CD14-positive monocyte (primary cell): ENCODE results near the gene RTRAF. TPM values are rescaled to one million over a fixed set of nuclear protein-coding genes. Genes with fewer than 3 reads are reported as not detected.

Source experiments
- DNase-seq, 3 donors: peaks; one replicate each; pipeline ENCODE4 v3.0.0-alpha.2; 2011 to 2022
- H2AFZ ChIP-seq: 2 replicates; pipeline ENCODE4 v1.6.0; 2012; ENCODE audit warnings: mild to moderate bottlenecking, low read depth, low read length, inconsistent platforms; ENCODE audit not compliant: insufficient read depth, poor library complexity, severe bottlenecking
- H3K27ac ChIP-seq, 2 donors: 1 replicate in 1 of 2; 2 replicates in 1 of 2; pipeline ENCODE4 v1.5.1; 2012 to 2013; ENCODE audit warnings: low read length in 2 of 2, control low read depth in 1 of 2, inconsistent platforms in 1 of 2, low read depth in 1 of 2, mild to moderate bottlenecking in 1 of 2
- H3K27me3 ChIP-seq, 2 donors: one replicate each; pipeline versions ENCODE4 v1.6.0 to v1.6.1; 2011 to 2013; ENCODE audit warnings: low read length in 2 of 2; ENCODE audit not compliant: control insufficient read depth in 2 of 2, insufficient read depth in 2 of 2
- H3K36me3 ChIP-seq, 2 donors: replicated peaks in 1 of 2; 1 replicate in 1 of 2; 2 replicates in 1 of 2; pipeline versions ENCODE4 v1.5.1 to v1.6.1; 2012 to 2013; ENCODE audit warnings: low read length in 2 of 2, control low read depth in 1 of 2, inconsistent platforms in 1 of 2, mild to moderate bottlenecking in 1 of 2; ENCODE audit not compliant: insufficient read depth in 2 of 2, control insufficient read depth in 1 of 2
- H3K4me1 ChIP-seq, 2 donors: 1 replicate in 1 of 2; 2 replicates in 1 of 2; pipeline versions ENCODE4 v1.5.1 to v1.6.1; 2012 to 2013; ENCODE audit warnings: low read length in 2 of 2, control low read depth in 1 of 2, inconsistent platforms in 1 of 2, mild to moderate bottlenecking in 1 of 2, moderate library complexity in 1 of 2; ENCODE audit not compliant: insufficient read depth in 2 of 2, control insufficient read depth in 1 of 2
- H3K4me2 ChIP-seq: replicated peaks from 2 replicates; pipeline ENCODE3; 2012; ENCODE audit warnings: low read length, moderate library complexity, mild to moderate bottlenecking; ENCODE audit not compliant: poor library complexity, severe bottlenecking; ENCODE audit errors: extremely low read depth
- H3K4me3 ChIP-seq, 3 experiments: fragments of 200-600 bp in 1 of 3; sonication (generic) in 1 of 3; replicated peaks in 1 of 3; 1 replicate in 2 of 3; 2 replicates in 1 of 3; pipeline ENCODE4 v1.5.1; 2011 to 2013; ENCODE audit warnings: low read length in 3 of 3, mild to moderate bottlenecking in 3 of 3, control low read depth in 2 of 3, low read depth in 2 of 3, inconsistent platforms in 1 of 3, moderate library complexity in 1 of 3
- H3K79me2 ChIP-seq: 2 replicates; pipeline ENCODE4 v1.6.0; 2012; ENCODE audit warnings: mild to moderate bottlenecking, control low read depth, inconsistent platforms, low read length, moderate library complexity; ENCODE audit not compliant: insufficient read depth
- H3K9ac ChIP-seq: 2 replicates; pipeline ENCODE4 v1.6.0; 2017; ENCODE audit warnings: low read length, mild to moderate bottlenecking; ENCODE audit not compliant: insufficient read depth, poor library complexity, severe bottlenecking
- H3K9me3 ChIP-seq, 2 donors: replicated peaks in 1 of 2; 1 replicate in 1 of 2; 2 replicates in 1 of 2; pipeline versions ENCODE4 v1.5.1 to v1.6.1; 2012 to 2013; ENCODE audit warnings: low read length in 2 of 2, control low read depth in 1 of 2; ENCODE audit not compliant: control insufficient read depth in 1 of 2, insufficient read depth in 1 of 2
- H4K20me1 ChIP-seq: 2 replicates; pipeline ENCODE4 v1.6.0; 2012; ENCODE audit warnings: mild to moderate bottlenecking, low read length, control low read depth, moderate library complexity; ENCODE audit not compliant: insufficient read depth
- H3K27ac Mint-ChIP-seq, 7 donors: one replicate each; pipeline ENCODE4 v1.8.0; 2020; ENCODE audit warnings: mild to moderate bottlenecking in 7 of 7, mixed read lengths in 7 of 7, moderate library complexity in 6 of 7, inconsistent platforms in 2 of 7
- H3K27me3 Mint-ChIP-seq, 3 donors: one replicate each; pipeline ENCODE4 v1.8.0; 2021 to 2022; ENCODE audit warnings: low read depth in 3 of 3, mild to moderate bottlenecking in 3 of 3, mixed read lengths in 3 of 3, moderate library complexity in 3 of 3, inconsistent platforms in 1 of 3
- H3K36me3 Mint-ChIP-seq, 2 donors: one replicate each; pipeline ENCODE4 v1.8.0; 2020; ENCODE audit warnings: mixed read lengths in 2 of 2, inconsistent platforms in 1 of 2, mild to moderate bottlenecking in 1 of 2
- H3K4me1 Mint-ChIP-seq: one replicate; pipeline ENCODE4 v1.8.0; 2020; ENCODE audit warnings: mild to moderate bottlenecking, mixed read lengths
- H3K4me3 Mint-ChIP-seq, 2 donors: one replicate each; pipeline ENCODE4 v1.8.0; 2020; ENCODE audit warnings: mild to moderate bottlenecking in 2 of 2, mixed read lengths in 2 of 2, moderate library complexity in 1 of 2
- H3K9me3 Mint-ChIP-seq, 7 donors: one replicate each; pipeline ENCODE4 v1.8.0; 2020 to 2022; ENCODE audit warnings: mixed read lengths in 7 of 7, mild to moderate bottlenecking in 6 of 7, moderate library complexity in 6 of 7, inconsistent platforms in 2 of 7
- WGBS: methylation state at CpG from one replicate; pipeline ENCODE4 v1.1.5; 2013; ENCODE audit warnings: missing lambda C conversion rate; ENCODE audit not compliant: insufficient coverage; 5-methylcytosine and 5-hydroxymethylcytosine counted together
- intact Hi-C, 2 donors: fragments of 100-400 bp; cut with micrococcal nuclease; formaldehyde crosslinking; loops; one replicate each; pipeline versions ENCODE4 v1.15.0 to v1.15.1; 2023
- polyA plus RNA-seq, 3 donors: library from polyadenylated mRNA; depleted of rRNA in 1 of 3; unstranded in 2 of 3; stranded (reverse) in 1 of 3; fragments of 300-500 nt in 2 of 3; fragments of >200 nt in 1 of 3; fragmentation: Illumina TruSeq in 2 of 3; gene quantifications; 1 replicate in 2 of 3; 2 replicates in 1 of 3; pipeline ENCODE4 v1.2.3, GENCODE V29; 2012 to 2021
- TF ChIP-seq, protein P1 (sequence below): fragments of 200-600 bp; IDR thresholded peaks from one replicate; pipeline ENCODE4 v1.8.0; 2022; ENCODE audit warnings: antibody characterized with exemption, mild to moderate bottlenecking

The RTRAF gene
- polyA plus RNA-seq, 3 donors, result 51.6 to 152 (median 149) TPM

DNA sequence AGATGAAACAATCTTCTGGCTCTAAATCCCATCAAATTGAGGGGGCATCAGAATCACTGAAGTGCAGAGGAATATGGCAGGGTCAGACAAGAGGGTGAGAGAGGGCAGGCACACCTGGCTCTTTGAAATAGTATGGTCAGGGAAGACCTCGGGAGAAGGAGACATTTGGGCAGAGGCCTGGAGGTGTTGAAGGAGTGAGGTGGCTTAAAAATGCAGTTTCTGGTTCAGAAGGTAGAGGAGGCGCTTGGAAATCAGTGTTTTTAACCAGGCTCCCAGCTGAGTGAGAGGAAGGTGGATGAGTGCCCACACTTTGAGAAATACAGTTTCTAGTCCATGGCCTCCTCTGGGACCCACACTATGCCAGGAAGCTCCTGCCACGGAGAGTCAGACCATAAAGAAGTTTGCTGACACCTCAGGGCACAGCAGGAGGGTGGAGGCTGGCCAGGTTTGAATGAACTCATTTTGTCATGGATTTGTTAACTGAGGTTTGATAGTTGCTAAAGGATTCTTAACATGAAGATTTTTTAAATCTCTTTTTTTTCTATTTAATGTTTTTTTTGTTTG, 59.4 kb downstream of the RTRAF start:
- intact Hi-C loops, result no loop called here
- Histone ChIP-seq H3K4me3 (no peak overlapping the region), H3K9ac (no peak overlapping the region), H3K36me3 (no peaks in the 10 kb centered on the region), H3K4me1 (no peaks in the 10 kb centered on the region), H4K20me1 (no peaks in the 10 kb centered on the region), H2AFZ (no peak overlapping the region), H3K27ac (no peak overlapping the region), H3K9me3 (no peaks in the 10 kb centered on the region), H3K4me2 (no peak overlapping the region), H3K79me2 (no peaks in the 10 kb centered on the region), H3K27me3 (no peaks in the 10 kb centered on the region)
- no peaks in the 10 kb centered on the region for H3K36me3 Mint-ChIP-seq
- H3K9me3 Mint-ChIP-seq, result peaks cover 0 to 1% (median 0%) of the 10 kb centered on the region in 7 donors
- no peaks in the 10 kb centered on the region for H3K4me1 Mint-ChIP-seq
- no peak overlapping the region for H3K4me3 Mint-ChIP-seq
- no peak overlapping the region for H3K27ac Mint-ChIP-seq
- DNase-seq, result no peak
- 81% methylated on average over 2 of the region's 3 CpGs for WGBS
- TF ChIP-seq, protein P1, sequence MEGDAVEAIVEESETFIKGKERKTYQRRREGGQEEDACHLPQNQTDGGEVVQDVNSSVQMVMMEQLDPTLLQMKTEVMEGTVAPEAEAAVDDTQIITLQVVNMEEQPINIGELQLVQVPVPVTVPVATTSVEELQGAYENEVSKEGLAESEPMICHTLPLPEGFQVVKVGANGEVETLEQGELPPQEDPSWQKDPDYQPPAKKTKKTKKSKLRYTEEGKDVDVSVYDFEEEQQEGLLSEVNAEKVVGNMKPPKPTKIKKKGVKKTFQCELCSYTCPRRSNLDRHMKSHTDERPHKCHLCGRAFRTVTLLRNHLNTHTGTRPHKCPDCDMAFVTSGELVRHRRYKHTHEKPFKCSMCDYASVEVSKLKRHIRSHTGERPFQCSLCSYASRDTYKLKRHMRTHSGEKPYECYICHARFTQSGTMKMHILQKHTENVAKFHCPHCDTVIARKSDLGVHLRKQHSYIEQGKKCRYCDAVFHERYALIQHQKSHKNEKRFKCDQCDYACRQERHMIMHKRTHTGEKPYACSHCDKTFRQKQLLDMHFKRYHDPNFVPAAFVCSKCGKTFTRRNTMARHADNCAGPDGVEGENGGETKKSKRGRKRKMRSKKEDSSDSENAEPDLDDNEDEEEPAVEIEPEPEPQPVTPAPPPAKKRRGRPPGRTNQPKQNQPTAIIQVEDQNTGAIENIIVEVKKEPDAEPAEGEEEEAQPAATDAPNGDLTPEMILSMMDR, result no peak
- peaks cover 0 to 6% (median 3%) of the 10 kb centered on the region in 3 donors for H3K27me3 Mint-ChIP-seq

DNA sequence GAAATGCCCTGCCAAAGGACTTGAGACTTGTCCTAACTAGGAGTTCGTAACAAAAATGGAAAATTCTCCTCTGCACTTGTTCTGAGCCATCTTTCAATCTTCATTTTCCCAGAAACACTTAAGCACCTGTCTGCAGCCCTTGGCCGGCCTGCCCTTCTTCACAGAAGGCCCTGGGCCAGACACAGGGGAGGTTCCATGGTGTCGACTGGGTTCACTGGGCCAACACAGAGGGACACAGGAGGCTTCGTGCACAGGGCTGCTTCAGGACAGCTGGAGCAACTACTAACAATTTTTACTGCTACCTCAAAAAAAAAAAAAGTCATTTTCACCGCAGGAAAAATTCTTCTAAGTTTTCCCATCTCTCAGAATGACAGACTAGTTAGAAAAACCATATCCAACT, 59.9 kb downstream of the RTRAF start:
- no peak overlapping the region for H3K4me2 ChIP-seq
- H3K4me1 Mint-ChIP-seq, result no peaks in the 10 kb centered on the region
- no peaks in the 10 kb centered on the region for H3K4me1 ChIP-seq
- no peaks in the 10 kb centered on the region for H3K9me3 ChIP-seq
- H3K9me3 Mint-ChIP-seq, result peaks cover 0 to 1% (median 0%) of the 10 kb centered on the region in 7 donors
- intact Hi-C loops, result no loop called here
- no peaks in the 10 kb centered on the region for H3K79me2 ChIP-seq
- TF ChIP-seq, protein P1, result no peak
- H3K27me3 Mint-ChIP-seq, result peaks cover 1 to 6% (median 2%) of the 10 kb centered on the region in 3 donors
- no peak overlapping the region for H3K9ac ChIP-seq
- H3K36me3 Mint-ChIP-seq, result no peaks in the 10 kb centered on the region
- no peaks in the 10 kb centered on the region for H3K27me3 ChIP-seq
- H2AFZ ChIP-seq, result no peak overlapping the region
- WGBS, result 100% methylated on average over 2 of the region's 5 CpGs
- no peaks in the 10 kb centered on the region for H4K20me1 ChIP-seq
- no peak overlapping the region for H3K27ac Mint-ChIP-seq
- H3K36me3 ChIP-seq, result no peaks in the 10 kb centered on the region
- no peak overlapping the region for H3K4me3 ChIP-seq
- no peak for DNase-seq
- no peak overlapping the region for H3K4me3 Mint-ChIP-seq
- H3K27ac ChIP-seq, result no peak overlapping the region
